Natural killer cell (primary cell): ENCODE measurements around the gene SIGLEC5. TPM values are rescaled to one million over a fixed set of nuclear protein-coding genes. Genes with fewer than 3 reads are reported as not detected.

Source experiments
- ATAC-seq, 3 donors: fragments of 150-1000 bp in 2 of 3; fragments of 200-7000 bp in 1 of 3; cut with Tn5 transposase; 1 replicate in 1 of 3; 2 replicates in 2 of 3; pipeline ENCODE4 v1.10.0; 2021; ENCODE audit warnings: mild to moderate bottlenecking in 2 of 3, moderate library complexity in 2 of 3
- DNase-seq, 2 donors: peaks; one replicate each; pipeline versions ENCODE4 v3.0.0 to v3.0.0-alpha.2; 2013 to 2021; ENCODE audit warnings: mixed read lengths in 1 of 2
- H3K27ac ChIP-seq: one replicate; pipeline ENCODE4 v1.5.1; 2013; ENCODE audit warnings: mild to moderate bottlenecking, low read length
- H3K27me3 ChIP-seq: one replicate; pipeline ENCODE4 v1.6.1; 2013; ENCODE audit warnings: low read length; ENCODE audit not compliant: control insufficient read depth, insufficient read depth
- H3K36me3 ChIP-seq: one replicate; pipeline ENCODE4 v1.6.1; 2013; ENCODE audit warnings: low read length; ENCODE audit not compliant: control insufficient read depth, insufficient read depth
- H3K4me1 ChIP-seq: one replicate; pipeline ENCODE4 v1.6.1; 2013; ENCODE audit warnings: low read length; ENCODE audit not compliant: control insufficient read depth, insufficient read depth
- H3K4me3 ChIP-seq: one replicate; pipeline ENCODE4 v1.5.1; 2013; ENCODE audit warnings: low read length
- H3K9me3 ChIP-seq: one replicate; pipeline ENCODE4 v1.6.1; 2013; ENCODE audit warnings: low read length; ENCODE audit not compliant: control insufficient read depth, insufficient read depth
- H3K27ac Mint-ChIP-seq, 2 donors: one replicate each; pipeline ENCODE4 v1.8.0; 2022; ENCODE audit warnings: mild to moderate bottlenecking in 2 of 2, mixed read lengths in 2 of 2, moderate library complexity in 1 of 2
- H3K27me3 Mint-ChIP-seq, 2 donors: one replicate each; pipeline ENCODE4 v1.8.0; 2022; ENCODE audit warnings: low read depth in 2 of 2, mixed read lengths in 2 of 2
- H3K36me3 Mint-ChIP-seq: one replicate; pipeline ENCODE4 v1.8.0; 2022; ENCODE audit warnings: mixed read lengths
- H3K4me1 Mint-ChIP-seq, 2 donors: one replicate each; pipeline ENCODE4 v1.8.0; 2022; ENCODE audit warnings: mixed read lengths in 2 of 2
- H3K4me3 Mint-ChIP-seq: one replicate; pipeline ENCODE4 v1.8.0; 2022; ENCODE audit warnings: mild to moderate bottlenecking, moderate library complexity, mixed read lengths
- H3K9me3 Mint-ChIP-seq, 2 donors: one replicate each; pipeline ENCODE4 v1.8.0; 2022; ENCODE audit warnings: mixed read lengths in 2 of 2
- WGBS: methylation state at CpG from one replicate; pipeline ENCODE4 v1.1.7; 2013; ENCODE audit warnings: missing lambda C conversion rate; ENCODE audit not compliant: insufficient coverage; 5-methylcytosine and 5-hydroxymethylcytosine counted together
- intact Hi-C: fragments of 100-400 bp; cut with micrococcal nuclease; formaldehyde crosslinking; loops from one replicate; pipeline ENCODE4 v1.14.2; 2022
- total RNA-seq, 4 donors: library from RNA; stranded (reverse); fragments of 120-200 nt in 1 of 4; gene quantifications; one replicate each; pipeline versions ENCODE4 v1.2.3 to v1.2.4, GENCODE V29; 2013 to 2022
- TF ChIP-seq, protein P1 (sequence below): fragments of 200-600 bp; IDR thresholded peaks from one replicate; pipeline ENCODE4 v1.8.0; 2022; ENCODE audit warnings: antibody characterized with exemption

SIGLEC5 gene
- total RNA-seq, 3 donors from 2014 or later (not counting 1 experiment from before 2014, with no cell fraction given): 0.54 to 1.0 (median 0.90) TPM

DNA sequence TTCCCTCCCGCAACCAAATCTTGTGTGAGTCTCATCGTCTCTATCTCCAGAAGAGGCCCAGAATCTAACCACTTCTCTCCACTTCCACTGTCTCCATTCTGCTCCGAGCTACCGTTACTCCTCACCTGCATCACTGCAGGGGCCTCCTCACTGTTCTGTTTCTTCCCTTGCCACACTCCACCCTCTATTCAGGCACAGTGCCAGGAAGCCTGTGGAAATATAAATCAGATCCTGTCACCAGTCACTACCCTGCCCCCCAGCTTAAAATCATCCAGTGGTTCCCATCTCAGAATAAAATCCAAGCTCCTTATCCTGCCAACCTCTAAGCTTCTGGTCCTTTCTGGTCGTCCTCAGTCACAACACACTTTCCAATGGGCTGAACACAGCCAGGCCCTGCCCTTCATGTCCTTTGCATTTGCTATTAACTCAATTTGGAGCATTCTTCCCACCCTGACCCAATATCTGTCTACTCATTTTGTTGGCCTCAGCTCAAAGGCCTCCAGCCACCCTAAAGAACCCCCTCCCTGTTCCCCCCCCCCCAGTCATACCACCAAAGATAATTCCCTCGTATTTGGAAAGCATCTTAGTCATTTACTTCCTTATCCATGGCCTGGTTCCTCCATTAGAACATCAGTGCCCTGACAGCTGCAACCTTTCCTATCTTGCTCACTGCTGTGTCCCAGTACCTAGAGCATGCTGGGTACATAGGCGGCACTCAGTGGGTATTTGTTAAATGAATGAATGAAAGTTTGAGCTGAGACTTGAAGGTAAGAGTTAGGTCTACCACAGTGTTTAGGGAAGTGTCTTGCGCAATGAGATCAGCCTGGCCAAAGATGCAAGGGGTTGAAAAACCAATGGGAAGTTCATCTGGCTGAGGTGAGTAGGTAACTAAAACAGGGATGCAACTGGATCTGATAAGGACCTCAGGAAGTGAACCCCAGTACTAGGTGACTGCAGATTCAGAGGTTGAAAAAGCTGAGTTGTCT, 34.7 kb downstream of the SIGLEC5 start:
- no peak overlapping the region for H3K27ac ChIP-seq
- peaks cover 0 to 6% of the 10 kb centered on the region in 2 donors for H3K27me3 Mint-ChIP-seq
- H3K4me3 Mint-ChIP-seq: peak overlapping the region; percentile 97
- no peak for DNase-seq
- no peaks in the 10 kb centered on the region for H3K36me3 Mint-ChIP-seq
- TF ChIP-seq, protein P1, sequence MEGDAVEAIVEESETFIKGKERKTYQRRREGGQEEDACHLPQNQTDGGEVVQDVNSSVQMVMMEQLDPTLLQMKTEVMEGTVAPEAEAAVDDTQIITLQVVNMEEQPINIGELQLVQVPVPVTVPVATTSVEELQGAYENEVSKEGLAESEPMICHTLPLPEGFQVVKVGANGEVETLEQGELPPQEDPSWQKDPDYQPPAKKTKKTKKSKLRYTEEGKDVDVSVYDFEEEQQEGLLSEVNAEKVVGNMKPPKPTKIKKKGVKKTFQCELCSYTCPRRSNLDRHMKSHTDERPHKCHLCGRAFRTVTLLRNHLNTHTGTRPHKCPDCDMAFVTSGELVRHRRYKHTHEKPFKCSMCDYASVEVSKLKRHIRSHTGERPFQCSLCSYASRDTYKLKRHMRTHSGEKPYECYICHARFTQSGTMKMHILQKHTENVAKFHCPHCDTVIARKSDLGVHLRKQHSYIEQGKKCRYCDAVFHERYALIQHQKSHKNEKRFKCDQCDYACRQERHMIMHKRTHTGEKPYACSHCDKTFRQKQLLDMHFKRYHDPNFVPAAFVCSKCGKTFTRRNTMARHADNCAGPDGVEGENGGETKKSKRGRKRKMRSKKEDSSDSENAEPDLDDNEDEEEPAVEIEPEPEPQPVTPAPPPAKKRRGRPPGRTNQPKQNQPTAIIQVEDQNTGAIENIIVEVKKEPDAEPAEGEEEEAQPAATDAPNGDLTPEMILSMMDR: no peak
- intact Hi-C loops: no loop called here
- H3K4me1 ChIP-seq: peaks cover 22% of the 10 kb centered on the region
- H3K4me1 Mint-ChIP-seq: peaks cover 23 to 31% of the 10 kb centered on the region in 2 donors
- 93% methylated on average over 8 of the region's 8 CpGs for WGBS
- H3K9me3 ChIP-seq: no peaks in the 10 kb centered on the region
- no peaks in the 10 kb centered on the region for H3K27me3 ChIP-seq
- no peak overlapping the region for H3K4me3 ChIP-seq
- H3K9me3 Mint-ChIP-seq: peaks cover 0 to 2% of the 10 kb centered on the region in 2 donors
- peak overlapping the region; percentile 74 to 92 for H3K27ac Mint-ChIP-seq
- H3K36me3 ChIP-seq: no peaks in the 10 kb centered on the region
- no peak for ATAC-seq

DNA sequence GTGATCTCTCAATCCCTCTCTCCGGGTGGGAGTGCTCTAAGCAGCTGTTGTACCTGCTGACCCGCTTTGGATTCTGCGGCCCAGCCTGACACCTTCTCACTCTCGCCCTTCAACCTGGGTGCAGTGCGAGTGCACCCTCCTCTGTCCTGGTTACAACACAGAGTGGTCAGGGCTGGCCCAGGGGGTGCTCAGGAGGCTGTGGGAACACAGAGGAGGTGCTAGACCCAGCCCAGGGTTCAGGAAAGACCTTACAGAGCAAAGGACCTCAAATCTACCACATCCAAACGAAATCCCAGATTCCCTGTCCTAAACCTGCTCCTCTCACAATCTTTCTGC, 35.5 kb downstream of the SIGLEC5 start:
- TF ChIP-seq, protein P1: no peak
- H3K36me3 ChIP-seq: no peaks in the 10 kb centered on the region
- H3K27me3 Mint-ChIP-seq: peaks cover 0 to 2% of the 10 kb centered on the region in 2 donors
- intact Hi-C loops: no loop called here
- H3K4me1 ChIP-seq: peaks cover 22% of the 10 kb centered on the region
- 39% methylated on average over 6 of the region's 6 CpGs for WGBS
- peaks cover 23 to 31% of the 10 kb centered on the region in 2 donors for H3K4me1 Mint-ChIP-seq
- no peaks in the 10 kb centered on the region for H3K9me3 ChIP-seq
- H3K36me3 Mint-ChIP-seq: no peaks in the 10 kb centered on the region
- ATAC-seq: peak in 2 of 3 donors; percentile 1
- peak overlapping the region; percentile 74 to 92 for H3K27ac Mint-ChIP-seq
- DNase-seq: no peak
- peak overlapping the region; percentile 97 for H3K4me3 Mint-ChIP-seq
- no peaks in the 10 kb centered on the region for H3K27me3 ChIP-seq
- H3K27ac ChIP-seq: peak overlapping the region; percentile 61
- H3K4me3 ChIP-seq: peak overlapping the region; percentile 80
- H3K9me3 Mint-ChIP-seq: peaks cover 0 to 2% of the 10 kb centered on the region in 2 donors

DNA sequence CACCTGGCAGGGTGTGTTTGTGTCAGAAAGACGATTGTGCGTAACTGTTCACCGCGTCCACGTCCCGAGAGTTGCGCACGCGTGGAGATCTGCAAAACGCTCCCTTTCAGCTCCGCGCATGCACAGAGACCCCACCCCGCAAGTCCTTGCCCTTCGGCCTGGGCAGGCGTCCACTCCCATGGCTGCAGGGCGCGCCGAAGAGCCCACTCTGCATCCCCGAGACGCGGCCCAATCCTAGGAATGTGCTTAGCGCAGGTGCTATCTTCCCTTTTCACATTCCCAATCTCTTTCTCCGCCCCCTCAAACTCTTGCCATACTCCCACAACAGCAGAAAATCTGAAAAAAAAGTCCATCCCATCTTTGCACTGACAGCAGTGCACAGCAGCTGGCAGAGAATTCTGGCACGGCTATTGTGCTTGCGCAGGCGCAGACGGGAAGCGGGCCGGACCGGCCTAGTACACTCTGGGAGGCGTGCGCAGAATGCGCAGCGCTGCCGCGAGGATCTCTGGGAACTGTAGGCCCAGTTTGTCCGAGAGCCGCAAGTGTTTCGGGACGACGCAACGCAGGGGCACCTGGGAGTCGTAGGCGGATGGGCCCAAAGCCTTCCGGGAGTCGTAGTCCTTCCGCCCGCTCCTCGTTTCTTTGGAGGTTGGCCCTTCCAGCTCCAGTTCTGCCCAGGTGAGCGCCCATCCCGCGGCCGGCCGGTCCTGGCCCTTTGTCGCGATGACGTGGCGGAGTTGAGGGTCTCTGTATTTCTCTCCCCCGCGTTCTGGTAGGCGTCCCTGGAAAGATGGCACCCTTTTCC, 36.0 kb downstream of the SIGLEC5 start:
- peaks cover 0 to 2% of the 10 kb centered on the region in 2 donors for H3K9me3 Mint-ChIP-seq
- ATAC-seq: peak; percentile 100
- peaks cover 0 to 2% of the 10 kb centered on the region in 2 donors for H3K27me3 Mint-ChIP-seq
- intact Hi-C loops: no loop called here
- H3K4me3 ChIP-seq: peak overlapping the region; percentile 80
- peak overlapping the region; percentile 61 for H3K27ac ChIP-seq
- no peaks in the 10 kb centered on the region for H3K36me3 ChIP-seq
- H3K4me1 Mint-ChIP-seq: peaks cover 23 to 31% of the 10 kb centered on the region in 2 donors
- H3K9me3 ChIP-seq: no peaks in the 10 kb centered on the region
- no peaks in the 10 kb centered on the region for H3K36me3 Mint-ChIP-seq
- peak overlapping the region; percentile 97 for H3K4me3 Mint-ChIP-seq
- under 1% methylated on average over 61 of the region's 61 CpGs for WGBS
- TF ChIP-seq, protein P1: no peak
- H3K27me3 ChIP-seq: no peaks in the 10 kb centered on the region
- H3K27ac Mint-ChIP-seq: peak overlapping the region; percentile 74 to 92
- H3K4me1 ChIP-seq: peaks cover 22% of the 10 kb centered on the region
- peak; percentile 94 to 97 for DNase-seq
